Astrocyte of the cerebellum (primary cell): ENCODE measurements around the gene PRG3.

Experiments used
- DNase-seq: peaks from one replicate; pipeline ENCODE4 v3.0.0-alpha.2; 2011; ENCODE audit warnings: low read depth
- H3K4me3 ChIP-seq: 2 replicates; pipeline ENCODE4 v1.5.1; 2011; ENCODE audit warnings: mild to moderate bottlenecking, low read depth, low read length, moderate library complexity
- in situ Hi-C: cut with HindIII; loops from 2 replicates; pipeline ENCODE4 v1.10.0; 2017; ENCODE audit warnings: low sequenced_read_pairs
- TF ChIP-seq, protein P1 (sequence below): IDR thresholded peaks from 2 replicates; pipeline ENCODE4 v1.5.1; 2012; ENCODE audit warnings: low read length, low read depth, moderate library complexity, mild to moderate bottlenecking; ENCODE audit errors: missing control alignments

PRG3 gene

DNA sequence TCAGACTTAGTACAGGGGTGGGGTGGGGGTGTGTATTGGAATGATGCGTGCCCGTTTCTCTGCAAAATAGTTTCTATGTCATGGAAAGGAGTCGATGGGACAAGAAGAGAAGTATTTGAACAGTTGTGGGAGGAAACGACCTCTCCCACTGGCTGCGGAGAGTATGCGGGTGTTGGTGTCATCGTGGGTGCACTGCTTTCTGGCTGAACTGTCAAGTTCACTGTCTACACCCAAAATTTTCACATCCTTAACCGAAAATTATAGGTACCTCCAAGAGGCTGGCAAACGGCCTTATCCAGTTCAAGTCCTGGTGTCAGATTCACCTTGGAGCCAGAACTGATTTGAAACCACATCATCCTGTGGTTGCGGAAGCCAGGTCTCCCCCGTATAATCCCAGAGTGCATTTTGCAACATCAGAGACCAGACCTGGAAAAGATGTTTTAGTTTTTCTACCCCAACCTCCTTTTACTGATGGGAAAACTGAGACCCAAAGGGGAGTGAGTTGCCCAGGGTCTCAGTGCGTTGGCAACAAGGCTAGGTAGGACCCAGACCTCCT is 44.8 kb downstream of the PRG3 start:
- H3K4me3 ChIP-seq, result peak overlapping the region; percentile 76
- TF ChIP-seq, protein P1, sequence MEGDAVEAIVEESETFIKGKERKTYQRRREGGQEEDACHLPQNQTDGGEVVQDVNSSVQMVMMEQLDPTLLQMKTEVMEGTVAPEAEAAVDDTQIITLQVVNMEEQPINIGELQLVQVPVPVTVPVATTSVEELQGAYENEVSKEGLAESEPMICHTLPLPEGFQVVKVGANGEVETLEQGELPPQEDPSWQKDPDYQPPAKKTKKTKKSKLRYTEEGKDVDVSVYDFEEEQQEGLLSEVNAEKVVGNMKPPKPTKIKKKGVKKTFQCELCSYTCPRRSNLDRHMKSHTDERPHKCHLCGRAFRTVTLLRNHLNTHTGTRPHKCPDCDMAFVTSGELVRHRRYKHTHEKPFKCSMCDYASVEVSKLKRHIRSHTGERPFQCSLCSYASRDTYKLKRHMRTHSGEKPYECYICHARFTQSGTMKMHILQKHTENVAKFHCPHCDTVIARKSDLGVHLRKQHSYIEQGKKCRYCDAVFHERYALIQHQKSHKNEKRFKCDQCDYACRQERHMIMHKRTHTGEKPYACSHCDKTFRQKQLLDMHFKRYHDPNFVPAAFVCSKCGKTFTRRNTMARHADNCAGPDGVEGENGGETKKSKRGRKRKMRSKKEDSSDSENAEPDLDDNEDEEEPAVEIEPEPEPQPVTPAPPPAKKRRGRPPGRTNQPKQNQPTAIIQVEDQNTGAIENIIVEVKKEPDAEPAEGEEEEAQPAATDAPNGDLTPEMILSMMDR, result no peak
- no peak for DNase-seq
- in situ Hi-C loops, result no loop called here

DNA sequence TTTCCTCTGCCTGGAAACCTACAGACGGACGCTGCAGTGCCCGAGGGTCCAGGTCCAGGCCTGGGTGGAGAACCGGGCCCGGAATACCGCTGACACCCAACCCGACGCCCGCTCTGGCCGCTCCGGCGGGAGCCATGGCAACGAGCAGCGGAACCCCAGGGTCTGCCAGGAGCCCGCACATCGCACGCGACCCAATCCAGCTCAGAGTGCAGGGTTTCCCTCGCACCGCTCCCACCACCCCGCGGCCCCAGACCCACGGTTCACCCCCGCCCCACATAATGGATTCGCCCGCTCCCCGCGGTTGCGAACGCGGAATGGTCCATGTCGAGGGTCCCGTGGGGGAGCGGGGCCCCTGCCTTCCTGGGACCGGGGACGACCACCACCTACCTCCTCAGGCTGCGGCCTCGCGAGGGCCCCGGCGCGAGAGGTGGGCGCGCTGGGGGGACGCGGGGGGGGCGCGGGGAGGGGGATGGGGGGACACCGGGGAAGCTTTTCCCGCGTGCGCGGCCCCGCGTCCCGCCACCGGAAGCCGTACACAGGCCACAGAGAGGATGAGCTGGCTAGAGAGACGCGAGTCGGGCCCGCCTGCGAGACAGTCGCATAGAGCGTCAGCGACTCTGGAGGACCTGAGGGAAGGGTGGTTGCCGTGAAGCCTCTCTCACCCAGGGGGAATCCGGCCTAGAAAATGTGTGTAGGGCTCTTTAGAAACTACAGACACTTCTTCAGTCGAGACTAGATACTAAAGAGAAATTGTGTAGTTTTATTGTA is 45.4 kb downstream of the PRG3 start, which contains the start of gene SSRP1:
SSRP1 (minus strand) TSS at position 550 of the 768 bp plus-strand sequence. CDS start 771 bp downstream, outside the sequence.
- TF ChIP-seq, protein P1, result no peak
- in situ Hi-C loops, result no loop called here
- DNase-seq, result peak; percentile 51
- peak within 1 kb of the TSS; percentile 76 for H3K4me3 ChIP-seq

DNA sequence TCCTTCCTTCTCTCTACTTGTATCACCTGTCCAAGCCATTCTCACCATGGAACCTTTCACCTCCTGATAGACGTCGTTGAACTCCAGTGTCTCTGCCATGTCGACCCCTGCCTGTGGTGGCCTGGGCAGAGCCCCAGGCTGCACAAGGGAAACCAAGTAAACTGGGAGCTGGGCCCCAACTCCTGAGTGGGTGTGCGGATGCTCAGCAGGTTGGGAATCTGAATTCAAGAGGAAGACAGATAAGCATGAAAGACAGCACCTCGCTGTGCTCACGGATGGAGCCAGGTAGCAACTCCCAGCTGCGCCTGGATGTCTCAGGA is 46.0 kb downstream of the PRG3 start:
- no peak for DNase-seq
- H3K4me3 ChIP-seq, result peak overlapping the region; percentile 76
- in situ Hi-C loops, result no loop called here
- TF ChIP-seq, protein P1, result no peak

DNA sequence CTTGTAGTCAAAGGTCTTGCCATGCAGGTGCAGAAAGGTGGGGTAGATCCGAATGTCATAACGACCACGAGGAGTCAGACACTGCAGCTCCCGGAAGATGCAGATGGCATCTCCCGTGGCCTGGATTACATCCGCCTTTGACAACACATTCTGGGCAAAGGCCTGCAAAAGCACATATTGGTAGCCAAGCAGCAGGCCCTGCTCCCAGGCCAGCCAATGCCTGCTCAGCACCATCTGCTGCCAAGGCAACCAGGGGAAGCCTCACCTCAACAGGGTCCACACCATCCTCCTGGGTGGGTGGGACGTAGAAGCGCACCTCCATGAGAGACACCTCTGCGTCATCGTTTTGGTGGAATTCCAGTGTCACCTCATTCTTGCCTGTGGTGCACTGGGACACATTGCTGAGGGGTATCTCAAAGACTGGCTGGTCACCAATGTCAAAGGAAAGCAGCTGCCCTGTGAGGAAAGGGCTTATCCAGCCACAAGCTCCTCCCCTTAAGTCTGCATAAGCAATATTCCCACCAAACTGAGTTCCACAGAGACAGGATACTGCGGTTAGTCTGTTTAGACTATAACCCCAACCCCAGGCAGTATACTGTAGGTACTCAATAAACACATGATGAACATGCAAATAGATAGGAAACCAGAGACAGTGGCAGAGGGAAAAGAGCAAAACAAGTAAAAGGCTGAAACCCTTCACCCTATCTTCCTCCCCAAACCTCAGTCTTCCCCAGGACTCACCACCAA is 48.1 kb downstream of the PRG3 start:
- no peak for DNase-seq
- TF ChIP-seq, protein P1, result no peak
- H3K4me3 ChIP-seq, result no peak overlapping the region
- in situ Hi-C loops, result no loop called here

DNA sequence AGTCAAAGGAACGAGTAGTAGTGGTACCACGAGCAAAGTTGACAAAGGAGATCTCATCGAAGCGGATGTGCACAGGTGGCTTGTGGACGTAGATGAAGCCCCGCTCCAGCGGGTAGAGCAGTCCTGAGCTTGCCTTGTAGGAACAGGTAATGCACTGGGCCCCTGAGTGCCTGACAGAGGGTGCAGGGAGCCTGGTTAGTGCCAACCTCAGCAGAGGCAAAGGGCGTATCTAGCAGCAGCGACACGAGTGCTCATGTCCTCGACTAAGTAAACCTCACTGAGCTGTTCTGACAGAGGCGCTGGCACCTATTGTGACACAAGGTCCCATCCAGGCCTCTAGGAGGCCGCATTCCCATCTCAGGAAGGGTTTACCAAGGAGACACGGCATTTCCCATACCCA is 49.2 kb downstream of the PRG3 start:
- no peak for DNase-seq
- no peak overlapping the region for H3K4me3 ChIP-seq
- TF ChIP-seq, protein P1, result no peak
- in situ Hi-C loops, result no loop called here

DNA sequence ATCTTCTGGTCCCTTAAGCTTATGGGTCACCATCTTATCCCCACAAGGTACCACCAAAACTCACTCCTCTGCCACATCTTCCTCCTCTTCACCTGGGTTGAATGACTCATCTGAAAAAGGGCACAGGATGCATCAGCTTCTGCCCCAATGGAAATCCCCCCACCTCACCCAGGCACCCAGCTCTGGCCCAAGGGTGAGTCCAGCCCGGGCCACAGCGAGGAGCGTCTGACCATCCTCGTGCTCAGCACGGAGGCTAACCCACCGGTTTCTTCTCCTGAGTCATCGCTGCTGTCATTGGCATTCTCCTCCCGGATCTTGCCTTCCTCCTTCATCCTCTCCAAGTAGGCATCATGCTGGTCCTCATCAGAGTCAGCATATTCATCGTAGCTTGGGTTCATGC is 50.9 kb downstream of the PRG3 start:
- in situ Hi-C loops, result no loop called here
- no peak overlapping the region for H3K4me3 ChIP-seq
- DNase-seq, result no peak
- TF ChIP-seq, protein P1, result no peak
